Stimulated activated naive CD4-positive, alpha-beta T cell treated with Interleukin-2 at 50 U/mL for 16 hours (primary cell): ENCODE results near the gene PIK3CD.
"Not testable (repeated sequence)": the region's sequence is repeated elsewhere in the genome, so short reads cannot be mapped to it uniquely, and the experiment has no call there.

Experiments used
- DNase-seq: peaks from one replicate; lab custom pipeline; 2025; lab: John Stamatoyannopoulos, UW

The PIK3CD gene

DNA sequence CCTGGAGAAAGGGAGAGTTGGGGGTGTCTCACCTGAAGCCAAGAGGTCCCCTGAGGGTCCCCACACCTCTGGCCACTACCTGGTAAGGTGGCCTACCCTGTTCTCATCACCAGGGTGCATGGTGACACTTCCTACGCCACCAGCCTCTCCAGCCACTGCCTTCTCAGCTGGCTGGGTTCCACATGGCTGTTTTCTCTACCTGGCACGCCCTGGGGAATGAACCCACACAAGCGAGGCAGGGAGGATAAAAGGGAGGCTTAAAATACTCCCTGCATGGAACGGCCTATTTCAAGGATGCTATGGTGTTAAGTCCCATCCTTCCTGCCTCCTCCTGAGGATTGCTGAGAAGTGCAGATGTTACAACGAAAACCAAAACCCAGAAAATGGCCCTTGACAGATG is 84.7 kb downstream of the PIK3CD start:
- no peak for DNase-seq

GRCh38 chr1:9737057-9737456 is 85.5 kb downstream of the PIK3CD start:
- DNase-seq = no peak

DNA sequence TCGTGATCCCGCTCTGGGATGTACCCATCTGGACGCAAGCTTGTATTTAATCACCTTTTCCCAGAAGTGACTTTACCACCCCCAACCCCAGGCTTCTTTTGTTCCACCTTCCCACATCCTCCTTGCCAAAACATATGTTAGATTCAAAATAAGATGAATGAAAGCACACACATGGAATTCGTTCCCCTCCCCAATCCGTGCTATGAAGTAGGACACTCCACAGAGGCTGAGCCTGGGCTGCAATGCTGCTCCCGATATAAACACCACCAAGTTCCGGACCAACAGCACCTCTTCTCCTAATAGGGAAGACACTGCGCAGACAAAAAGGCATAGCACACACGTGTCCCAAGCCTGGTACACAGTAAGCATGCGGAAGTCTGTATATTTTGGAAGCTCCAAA is 86.1 kb downstream of the PIK3CD start:
- no peak for DNase-seq

DNA sequence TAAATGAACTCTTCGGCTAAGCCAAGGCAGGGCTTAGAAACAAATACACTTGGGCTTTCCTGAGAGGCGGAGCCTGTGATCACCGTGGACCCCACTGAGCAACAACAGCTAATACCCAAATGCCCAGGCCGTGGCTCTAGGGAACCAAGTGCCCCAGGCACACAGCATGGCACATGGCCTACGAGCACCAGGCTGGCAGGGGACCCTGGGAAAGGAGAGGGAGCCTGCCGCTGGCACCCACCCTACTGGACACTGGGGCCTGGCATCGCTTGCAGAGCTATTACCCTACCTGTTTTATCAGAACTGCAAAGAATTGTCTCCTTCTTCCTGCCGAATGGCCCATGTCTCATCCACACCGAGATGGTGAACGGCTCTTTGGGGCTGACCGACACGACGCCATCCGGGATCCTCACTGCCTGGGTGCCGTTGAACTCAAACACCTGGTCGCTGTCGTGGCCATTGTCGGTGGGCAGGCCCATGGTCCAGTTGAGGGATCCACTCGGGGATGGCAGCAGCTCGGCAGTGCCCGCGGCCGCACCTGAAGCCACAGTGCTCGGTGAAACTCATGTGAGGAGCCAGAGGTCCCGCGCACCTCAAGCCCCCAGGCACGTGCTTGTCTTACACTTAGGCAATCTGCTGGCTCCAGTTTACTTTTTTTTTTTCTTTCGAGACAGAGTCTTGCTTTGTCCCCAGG is 92.7 kb downstream of the PIK3CD start:
- DNase-seq = no peak

DNA sequence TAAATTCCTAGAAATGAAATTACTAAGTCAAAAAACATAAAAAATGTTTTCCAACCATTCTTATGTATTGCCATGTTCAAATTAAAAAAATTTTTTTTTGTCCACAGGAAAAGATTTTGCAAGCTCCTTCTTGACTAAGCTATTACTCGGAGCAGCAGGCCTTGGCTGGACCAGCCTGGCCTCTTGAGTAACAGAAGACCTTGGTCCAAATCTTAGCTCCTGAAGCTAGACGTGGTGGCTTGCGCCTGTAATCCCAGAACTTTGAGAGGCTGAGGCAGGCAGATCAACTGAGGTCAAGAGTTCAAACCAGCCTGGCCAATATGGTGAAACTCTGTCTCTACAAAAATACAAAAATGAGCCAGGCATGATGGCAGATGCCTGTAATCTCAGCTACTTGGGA is 94.7 kb downstream of the PIK3CD start:
- no peak for DNase-seq

GRCh38 chr1:9746651-9747050 is 95.1 kb downstream of the PIK3CD start:
- no peak for DNase-seq

DNA sequence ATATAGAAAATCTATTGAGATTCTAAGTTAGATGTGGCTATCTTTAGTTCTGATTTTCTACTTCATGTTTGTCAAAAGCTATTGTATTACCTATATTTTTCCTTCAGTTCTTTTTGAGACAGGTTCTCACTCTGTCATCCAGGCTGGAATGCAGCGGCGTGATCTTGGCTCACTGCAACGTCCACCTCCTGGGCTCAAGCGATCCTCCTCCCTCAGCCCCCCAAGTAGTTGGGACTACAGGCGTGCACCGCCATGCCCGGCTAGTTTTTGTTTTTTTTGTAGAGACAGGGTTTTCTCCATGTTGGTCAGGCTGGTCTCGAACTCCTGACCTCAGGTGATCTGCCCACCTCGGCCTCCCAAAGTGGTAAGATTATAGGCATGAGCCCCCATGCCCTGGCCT is 96.9 kb downstream of the PIK3CD start:
- not testable (repeated sequence) for DNase-seq

DNA sequence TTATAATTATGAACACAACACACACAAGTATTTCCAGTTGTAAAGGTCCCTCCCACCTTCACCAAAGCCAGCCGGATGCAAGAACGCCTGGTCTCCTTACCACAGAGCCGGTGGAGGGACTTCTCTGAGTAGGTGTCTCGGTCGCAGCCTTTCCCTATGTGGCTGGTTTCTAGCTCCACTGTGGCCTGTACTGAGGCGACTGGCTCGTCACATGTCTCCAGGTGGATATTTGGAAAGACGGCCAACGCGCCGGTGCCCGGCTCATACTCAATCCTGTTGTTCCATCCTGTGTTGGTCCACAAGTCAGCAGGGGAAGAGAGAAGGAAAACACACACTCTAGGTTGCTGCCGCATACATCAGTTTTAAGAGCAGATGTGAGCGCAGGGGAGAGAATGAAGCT is 97.8 kb downstream of the PIK3CD start:
- DNase-seq = no peak

GRCh38 chr1:9751971-9752370 is 100.4 kb downstream of the PIK3CD start:
- no peak for DNase-seq

- DNase-seq = no peak
These were observed 101.6 kb downstream of the PIK3CD start for GRCh38 chr1:9753121-9753531.

- DNase-seq = no peak
These were observed 104.0 kb downstream of the PIK3CD start for GRCh38 chr1:9755441-9755995.

GRCh38 chr1:9758559-9759121 is 107.1 kb downstream of the PIK3CD start:
- no peak for DNase-seq

DNA sequence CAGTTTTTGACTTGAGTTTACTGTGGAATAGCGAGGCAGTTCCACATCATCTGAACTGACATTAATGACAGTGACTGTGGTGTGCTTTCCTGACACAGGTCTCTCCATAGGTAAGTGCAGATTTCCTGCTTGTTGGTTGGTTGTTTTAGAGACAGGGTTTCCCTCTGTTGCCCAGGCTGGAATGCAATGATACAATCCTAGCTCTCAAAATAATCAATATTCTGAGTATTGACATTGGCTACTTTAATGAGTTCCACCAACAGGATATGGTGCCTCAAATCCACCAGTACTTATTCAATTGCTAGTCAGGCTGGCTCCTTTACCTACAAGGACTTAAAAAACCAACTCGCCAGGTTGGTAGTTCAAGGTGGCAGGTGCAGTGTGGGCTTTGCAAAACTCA is 108.4 kb downstream of the PIK3CD start:
- DNase-seq = no peak

DNA sequence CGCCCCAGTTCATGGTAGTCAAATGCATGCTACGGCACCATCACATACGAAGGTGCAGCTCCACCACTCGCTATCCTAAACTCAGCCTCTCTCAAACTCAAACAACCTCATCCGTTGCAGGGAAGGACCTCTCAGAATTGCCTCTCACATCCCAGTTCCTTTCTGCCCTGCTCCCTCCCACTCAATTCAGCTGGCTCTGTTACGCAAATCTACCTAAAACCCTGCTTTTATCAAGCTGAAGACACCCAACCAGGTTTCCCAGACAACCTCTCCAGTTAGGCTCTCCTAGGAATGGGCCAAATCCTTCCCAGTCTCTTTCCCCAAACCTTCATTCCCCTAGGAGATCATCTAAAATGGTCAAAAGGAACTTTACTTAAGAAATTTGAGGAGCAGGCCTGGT is 109.3 kb downstream of the PIK3CD start:
- DNase-seq = no peak

DNA sequence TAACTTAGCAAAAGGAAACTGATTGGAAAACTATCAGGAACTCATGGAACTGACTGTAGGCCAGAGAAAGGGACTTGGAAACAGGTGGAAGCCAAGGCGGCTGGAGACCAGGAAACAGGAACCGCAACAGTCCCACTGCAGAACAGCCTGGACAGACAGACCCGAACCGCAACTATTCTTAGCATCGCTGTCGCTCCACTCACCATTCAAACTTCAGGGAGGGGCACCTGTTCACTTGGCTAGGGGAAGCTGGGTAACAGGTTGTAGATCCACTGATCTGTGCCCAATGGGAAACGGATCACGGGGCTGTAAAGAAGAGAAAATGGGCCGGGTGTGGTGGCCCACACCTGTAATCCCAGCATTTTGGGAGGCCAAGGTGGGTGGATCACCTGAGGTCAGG is 110.3 kb downstream of the PIK3CD start:
- DNase-seq = no peak

DNA sequence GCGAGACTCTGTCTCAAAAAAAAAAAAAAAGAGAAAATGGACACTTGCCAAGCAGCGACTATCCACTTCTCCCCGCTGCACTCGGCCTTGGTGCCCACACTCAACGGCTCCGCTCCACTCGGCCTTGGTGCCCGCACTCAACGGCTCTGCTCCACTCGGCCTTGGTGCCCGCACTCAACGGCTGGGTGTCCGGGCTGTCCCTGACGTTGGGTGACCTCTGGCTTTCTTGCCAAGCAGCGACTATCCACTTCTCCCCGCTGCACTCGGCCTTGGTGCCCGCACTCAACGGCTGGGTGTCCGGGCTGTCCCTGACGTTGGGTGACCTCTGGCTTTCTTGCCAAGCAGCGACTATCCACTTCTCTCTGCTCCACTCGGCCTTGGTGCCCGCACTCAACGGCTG is 110.9 kb downstream of the PIK3CD start:
- not testable (repeated sequence) for DNase-seq

DNA sequence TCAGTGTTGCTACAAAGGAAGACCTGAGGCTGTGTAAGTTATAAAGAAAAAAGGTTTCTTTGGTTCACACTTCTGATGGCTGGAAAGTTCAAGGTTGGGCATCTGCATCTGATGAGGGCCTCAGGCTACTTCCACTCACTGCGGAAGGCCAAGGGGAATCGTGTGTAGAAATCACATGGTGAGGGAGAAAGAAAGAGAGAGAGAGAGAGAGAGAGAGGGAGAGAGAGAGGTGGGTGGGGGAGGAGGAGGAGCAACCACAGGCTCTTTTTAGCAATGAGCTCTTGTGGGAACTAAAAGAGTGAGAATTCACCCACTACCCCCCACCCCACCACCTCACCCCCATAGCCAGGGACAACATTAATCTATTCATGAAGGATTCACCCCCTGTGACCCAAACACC is 112.4 kb downstream of the PIK3CD start:
- no peak for DNase-seq

GRCh38 chr1:9764550-9764949 is 113.0 kb downstream of the PIK3CD start:
- DNase-seq = no peak

GRCh38 chr1:9766759-9767442 is 115.4 kb downstream of the PIK3CD start:
- no peak for DNase-seq

DNA sequence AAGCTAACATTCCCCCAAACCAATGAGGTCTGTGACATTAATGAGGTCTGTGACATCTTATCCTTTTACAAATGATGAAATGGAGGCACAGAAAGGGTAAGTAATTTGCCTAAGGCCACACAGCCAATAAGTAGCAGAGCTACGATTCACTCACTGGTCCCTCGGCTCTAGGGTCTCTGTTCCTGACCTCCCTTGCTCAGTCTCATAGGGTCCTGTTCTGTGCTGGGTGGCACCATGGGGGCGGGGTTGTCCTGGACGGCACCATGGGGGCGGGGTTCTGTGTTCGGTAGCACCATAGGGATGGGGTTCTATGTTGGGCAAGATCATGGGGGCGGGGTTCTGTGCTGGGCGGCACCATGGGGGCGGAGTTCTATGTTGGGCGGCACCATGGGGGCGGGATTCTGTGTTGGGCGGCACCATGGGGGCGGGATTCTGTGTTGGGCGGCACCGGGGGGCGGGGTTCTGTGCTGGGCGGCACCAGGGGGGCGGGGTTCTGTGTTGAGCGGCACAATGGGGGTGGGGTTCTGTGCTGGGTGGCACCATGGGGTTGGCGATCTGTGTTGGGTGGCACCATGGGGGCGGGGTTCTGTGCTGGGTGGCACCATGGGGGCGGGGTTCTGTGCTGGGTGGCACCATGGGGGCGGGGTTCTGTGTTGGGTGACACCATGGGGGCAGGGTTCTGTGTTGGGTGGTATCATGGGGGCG is 116.6 kb downstream of the PIK3CD start:
- DNase-seq = peak; percentile 9

DNA sequence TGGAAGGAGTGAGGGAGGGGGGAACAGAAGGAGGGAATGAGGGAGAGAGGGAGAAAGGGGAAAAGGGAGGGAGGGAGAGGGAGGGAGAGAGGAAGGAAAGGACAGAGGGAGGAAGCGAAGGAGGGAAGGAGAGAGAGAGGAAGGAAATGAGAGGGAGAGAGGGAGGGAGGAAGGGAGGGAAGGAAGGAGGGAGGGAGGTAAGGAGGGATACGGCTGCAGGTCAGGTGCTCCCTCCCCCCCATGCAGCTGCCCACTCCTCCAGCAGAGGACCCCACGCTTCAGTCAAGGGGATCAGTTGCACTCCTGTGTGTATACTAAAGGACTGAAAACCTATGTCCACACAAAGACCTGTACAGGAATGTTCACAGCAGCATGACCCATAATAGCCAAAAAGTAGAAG is 117.5 kb downstream of the PIK3CD start:
- no peak for DNase-seq

DNA sequence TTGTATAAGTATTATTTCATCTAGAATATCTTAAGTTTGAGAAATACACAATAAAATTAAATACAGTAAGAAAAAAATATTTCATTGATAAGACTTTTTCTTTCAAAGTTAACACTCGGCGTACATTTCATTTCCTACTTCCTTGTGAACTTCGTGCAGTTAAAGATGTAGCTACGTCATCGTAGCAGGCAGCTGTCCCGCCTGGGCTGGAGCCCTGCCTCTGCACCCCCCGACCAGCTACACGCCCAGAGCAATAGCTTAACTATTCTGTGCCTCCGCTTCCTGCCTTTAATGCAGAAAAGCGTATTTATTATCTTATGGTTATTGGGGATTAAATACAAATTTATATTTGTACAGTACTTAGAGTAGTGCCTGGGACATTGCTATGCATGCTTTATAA is 118.8 kb downstream of the PIK3CD start:
- DNase-seq = no peak
